Measurements from ENCODE around the gene RAF1. TPM values are rescaled to one million over a fixed set of nuclear protein-coding genes. Genes with fewer than 3 reads are reported as not detected.
"Not testable (repeated sequence)": the region's sequence is repeated elsewhere in the genome, so short reads cannot be mapped to it uniquely, and the experiment has no call there.

Gene RAF1
- total RNA-seq, 1 experiment from 2014 or later = 89.5 TPM

GRCh38 chr3:12544652-12545472, 119.1 kb downstream of the RAF1 start:
- no peaks in the 10 kb centered on the region for H4K20me1 ChIP-seq (ENCODE audit: insufficient read depth, low read depth, low read length)
- H3K79me2 ChIP-seq (ENCODE audit: low read length) = no peaks in the 10 kb centered on the region
- H3K4me2 ChIP-seq (ENCODE audit: low read depth, low read length, poor library complexity, severe bottlenecking) = no peak overlapping the region
- H3K9me2 ChIP-seq (replicated peaks; ENCODE audit: insufficient read depth, low read length) = no peaks in the 10 kb centered on the region
- H3K27ac ChIP-seq (ENCODE audit: low read length) = no peak overlapping the region
- peaks cover 6% of the 10 kb centered on the region for H3K4me1 ChIP-seq (ENCODE audit: low read length)
- no peak overlapping the region for H2AFZ ChIP-seq (ENCODE audit: low read length)
- no peak overlapping the region for H3K9ac ChIP-seq (ENCODE audit: low read length)
- no peaks in the 10 kb centered on the region for H3K27me3 ChIP-seq (ENCODE audit: low read length)
- DNase-seq = no peak
- no peaks in the 10 kb centered on the region for H3K9me3 ChIP-seq (ENCODE audit: low read length)
- no peak overlapping the region for H3K4me3 ChIP-seq (ENCODE audit: low read length)
- no peaks in the 10 kb centered on the region for H3K36me3 ChIP-seq (ENCODE audit: insufficient read depth, low read length)

GRCh38 chr3:12543497-12543896, 120.4 kb downstream of the RAF1 start:
- not testable (repeated sequence) for H3K36me3 ChIP-seq (ENCODE audit: insufficient read depth, low read length); H3K4me1 ChIP-seq (ENCODE audit: low read length); H2AFZ ChIP-seq (ENCODE audit: low read length); H3K4me3 ChIP-seq (ENCODE audit: low read length); H3K9me2 ChIP-seq (replicated peaks; ENCODE audit: insufficient read depth, low read length); H3K9me3 ChIP-seq (ENCODE audit: low read length); H3K4me2 ChIP-seq (ENCODE audit: low read depth, low read length, poor library complexity, severe bottlenecking); H3K79me2 ChIP-seq (ENCODE audit: low read length); H3K27ac ChIP-seq (ENCODE audit: low read length); H3K9ac ChIP-seq (ENCODE audit: low read length); H4K20me1 ChIP-seq (ENCODE audit: insufficient read depth, low read depth, low read length); H3K27me3 ChIP-seq (ENCODE audit: low read length); DNase-seq

GRCh38 chr3:12541625-12542024, 122.3 kb downstream of the RAF1 start:
- H3K4me3 ChIP-seq (ENCODE audit: low read length) = no peak overlapping the region
- H3K79me2 ChIP-seq (ENCODE audit: low read length) = no peaks in the 10 kb centered on the region
- no peaks in the 10 kb centered on the region for H3K36me3 ChIP-seq (ENCODE audit: insufficient read depth, low read length)
- H4K20me1 ChIP-seq (ENCODE audit: insufficient read depth, low read depth, low read length) = no peaks in the 10 kb centered on the region
- peaks cover 6% of the 10 kb centered on the region for H3K4me1 ChIP-seq (ENCODE audit: low read length)
- no peak overlapping the region for H3K4me2 ChIP-seq (ENCODE audit: low read depth, low read length, poor library complexity, severe bottlenecking)
- H3K9me2 ChIP-seq (replicated peaks; ENCODE audit: insufficient read depth, low read length) = no peaks in the 10 kb centered on the region
- H3K27me3 ChIP-seq (ENCODE audit: low read length) = no peaks in the 10 kb centered on the region
- no peak overlapping the region for H3K27ac ChIP-seq (ENCODE audit: low read length)
- no peak overlapping the region for H2AFZ ChIP-seq (ENCODE audit: low read length)
- no peaks in the 10 kb centered on the region for H3K9me3 ChIP-seq (ENCODE audit: low read length)
- H3K9ac ChIP-seq (ENCODE audit: low read length) = no peak overlapping the region
- DNase-seq = no peak

GRCh38 chr3:12536423-12536822, 127.5 kb downstream of the RAF1 start:
- Histone ChIP-seq H3K9me3 (ENCODE audit: low read length) (no peaks in the 10 kb centered on the region), H4K20me1 (ENCODE audit: insufficient read depth, low read depth, low read length) (no peaks in the 10 kb centered on the region), H3K27me3 (ENCODE audit: low read length) (no peaks in the 10 kb centered on the region), H3K27ac (ENCODE audit: low read length) (no peak overlapping the region), H2AFZ (ENCODE audit: low read length) (no peak overlapping the region), H3K4me3 (ENCODE audit: low read length) (no peak overlapping the region), H3K36me3 (ENCODE audit: insufficient read depth, low read length) (peaks cover 10% of the 10 kb centered on the region; the same call in 1 of the 2 replicates), H3K79me2 (ENCODE audit: low read length) (no peaks in the 10 kb centered on the region), H3K4me2 (ENCODE audit: low read depth, low read length, poor library complexity, severe bottlenecking) (no peak overlapping the region), H3K9me2 (replicated peaks; ENCODE audit: insufficient read depth, low read length) (no peaks in the 10 kb centered on the region), H3K4me1 (ENCODE audit: low read length) (no peaks in the 10 kb centered on the region), H3K9ac (ENCODE audit: low read length) (no peak overlapping the region)
- DNase-seq = no peak

Small RNA genes within 50 kb of the gene (small RNA-seq; reads per million reads assigned to genes)
- gene CRIP1P1 = not detected
- gene RF00017 = not detected

Other genes with a start within 250 kb of the RAF1 start
- gene TSEN2, start 179.6 kb downstream of the RAF1 start, total RNA-seq (2014; rRNA removed; shearing (Covaris generic); ENCODE audit: low replicate concordance) = 19.3 and 28.4 TPM in 2 replicates
- not detected in 2 replicates for gene MKRN2OS, start 118.6 kb downstream of the RAF1 start, total RNA-seq (2014; rRNA removed; shearing (Covaris generic); ENCODE audit: low replicate concordance)
- 41.9 and 44.5 TPM in 2 replicates for gene MKRN2, start 107.0 kb downstream of the RAF1 start, total RNA-seq (2014; rRNA removed; shearing (Covaris generic); ENCODE audit: low replicate concordance)
- 0.18 and 0.26 TPM in 2 replicates for gene TMEM40, start 95.1 kb upstream of the RAF1 start, total RNA-seq (2014; rRNA removed; shearing (Covaris generic); ENCODE audit: low replicate concordance)
- 13.0 and 21.6 TPM in 2 replicates for gene CAND2, start 132.6 kb upstream of the RAF1 start, total RNA-seq (2014; rRNA removed; shearing (Covaris generic); ENCODE audit: low replicate concordance)
- 5,091 and 6,020 TPM in 2 replicates for gene RPL32, start 177.4 kb upstream of the RAF1 start, total RNA-seq (2014; rRNA removed; shearing (Covaris generic); ENCODE audit: low replicate concordance)